Chondrocyte (in vitro differentiated cells): Measurements from ENCODE around the gene SMG5. TPM values are rescaled to one million over a fixed set of nuclear protein-coding genes. Genes with fewer than 3 reads are reported as not detected.

Experiments used
- DNase-seq: peaks from one replicate; pipeline ENCODE4 v3.0.0; 2021; ENCODE audit warnings: mixed read lengths, low spot score
- H3K27ac Mint-ChIP-seq: one replicate; pipeline ENCODE4 v1.8.0; 2021; ENCODE audit warnings: mild to moderate bottlenecking, moderate library complexity, mixed read lengths; ENCODE audit not compliant: unreplicated experiment
- H3K27me3 Mint-ChIP-seq: 2 replicates; pipeline ENCODE4 v1.8.0; 2021; ENCODE audit warnings: low read depth, mixed read lengths
- H3K36me3 Mint-ChIP-seq: 2 replicates; pipeline ENCODE4 v1.8.0; 2021; ENCODE audit warnings: low read depth, mixed read lengths
- H3K4me1 Mint-ChIP-seq: 2 replicates; pipeline ENCODE4 v1.8.0; 2021; ENCODE audit warnings: low read depth, mild to moderate bottlenecking, mixed read lengths
- H3K4me3 Mint-ChIP-seq: one replicate; pipeline ENCODE4 v1.8.0; 2021; ENCODE audit warnings: mild to moderate bottlenecking, moderate library complexity, mixed read lengths; ENCODE audit not compliant: unreplicated experiment
- H3K9me3 Mint-ChIP-seq: 2 replicates; pipeline ENCODE4 v1.8.0; 2021; ENCODE audit warnings: low read depth, mixed read lengths
- CTCF ChIP-seq: fragments of 200-600 bp; sonication (generic); IDR thresholded peaks from 2 replicates; pipeline ENCODE4 v1.5.0; 2021; ENCODE audit warnings: antibody characterized with exemption, mild to moderate bottlenecking, moderate library complexity
- total RNA-seq: library from RNA; stranded (reverse); gene quantifications from 3 replicates; pipeline ENCODE4 v1.2.1, GENCODE V29; 2021

The SMG5 gene
- total RNA-seq, 1 donor from 2014 or later: 73.5 TPM

- no peak within 1 kb of the TSS for H3K4me3 Mint-ChIP-seq
- H3K27ac Mint-ChIP-seq: no peak within 1 kb of the TSS
These were observed 40.7 kb downstream of the SMG5 start, which contains the start of gene BGLAP for GRCh38 chr1:156241926-156242325. TSS of gene BGLAP (plus strand) at chr1:156242184. CDS start at chr1:156242232, 48 bp downstream.

GRCh38 chr1:156241311-156241811 is 41.3 kb downstream of the SMG5 start:
- TF ChIP-seq CTCF: no peak
- no peaks in the 10 kb centered on the region for H3K27me3 Mint-ChIP-seq
- H3K9me3 Mint-ChIP-seq: no peaks in the 10 kb centered on the region
- no peak overlapping the region for H3K4me3 Mint-ChIP-seq
- H3K4me1 Mint-ChIP-seq: peaks cover 13% of the 10 kb centered on the region
- no peak for DNase-seq
- peaks cover 10% of the 10 kb centered on the region for H3K36me3 Mint-ChIP-seq
- H3K27ac Mint-ChIP-seq: no peak overlapping the region

More at GRCh38 chr1:156241926-156242325, 40.7 kb downstream of the SMG5 start, which contains the start of gene BGLAP:
- Mint-ChIP-seq H3K27me3 (no peaks in the 10 kb centered on the region), H3K36me3 (peaks cover 7% of the 10 kb centered on the region), H3K9me3 (no peaks in the 10 kb centered on the region), H3K4me1 (peaks cover 13% of the 10 kb centered on the region)
- no peak for DNase-seq
- no peak for TF ChIP-seq CTCF

GRCh38 chr1:156238248-156238647 is 44.4 kb downstream of the SMG5 start:
- TF ChIP-seq CTCF: no peak
- Mint-ChIP-seq H3K36me3 (peaks cover 19% of the 10 kb centered on the region), H3K27ac (no peak overlapping the region), H3K9me3 (no peaks in the 10 kb centered on the region), H3K4me1 (peaks cover 18% of the 10 kb centered on the region), H3K4me3 (no peak overlapping the region), H3K27me3 (no peaks in the 10 kb centered on the region)
- no peak for DNase-seq

- no peak overlapping the region for H3K27ac Mint-ChIP-seq
- peaks cover 10% of the 10 kb centered on the region for H3K4me1 Mint-ChIP-seq
- no peak overlapping the region for H3K4me3 Mint-ChIP-seq
- H3K27me3 Mint-ChIP-seq: no peaks in the 10 kb centered on the region
- no peaks in the 10 kb centered on the region for H3K9me3 Mint-ChIP-seq
- no peak for TF ChIP-seq CTCF
- H3K36me3 Mint-ChIP-seq: peaks cover 19% of the 10 kb centered on the region
- DNase-seq: no peak
These were observed 46.5 kb downstream of the SMG5 start for GRCh38 chr1:156236164-156236563.

GRCh38 chr1:156233426-156234127 is 49.0 kb downstream of the SMG5 start:
- no peak for DNase-seq
- no peak for TF ChIP-seq CTCF
- peak overlapping the region; percentile 97 for H3K27ac Mint-ChIP-seq
- H3K4me3 Mint-ChIP-seq: no peak overlapping the region
- peaks cover 15% of the 10 kb centered on the region for H3K36me3 Mint-ChIP-seq
- H3K9me3 Mint-ChIP-seq: no peaks in the 10 kb centered on the region
- no peaks in the 10 kb centered on the region for H3K27me3 Mint-ChIP-seq
- peaks cover 7% of the 10 kb centered on the region for H3K4me1 Mint-ChIP-seq
